Activated T-cell treated with anti-CD3 and anti-CD28 coated beads for 4 hours (primary cell): ENCODE measurements around the gene NEUROG1.

Experiments
- DNase-seq: peaks from one replicate; pipeline ENCODE4 v3.0.0-alpha.2; 2020

NEUROG1 gene

DNA sequence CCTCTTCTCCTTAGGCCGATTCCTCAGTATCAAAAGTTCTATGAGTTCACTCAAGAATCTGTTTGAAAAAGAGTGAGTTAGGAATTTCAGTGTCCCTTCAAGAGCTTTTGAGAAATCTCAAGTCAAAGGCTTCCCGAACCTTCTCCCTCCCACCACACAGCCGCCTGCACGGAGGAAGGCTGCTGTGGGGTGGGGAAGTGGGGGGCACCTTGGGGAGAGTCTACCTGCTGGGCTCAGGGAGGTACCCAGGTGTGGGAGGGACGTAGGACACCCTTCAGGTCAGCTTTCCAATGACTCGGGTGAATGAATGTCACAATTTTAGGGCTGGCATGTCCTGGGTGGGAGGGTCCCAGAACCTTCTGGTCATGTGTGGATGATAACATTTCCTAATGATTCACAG, 25.5 kb upstream of the NEUROG1 start:
- no peak for DNase-seq

DNA sequence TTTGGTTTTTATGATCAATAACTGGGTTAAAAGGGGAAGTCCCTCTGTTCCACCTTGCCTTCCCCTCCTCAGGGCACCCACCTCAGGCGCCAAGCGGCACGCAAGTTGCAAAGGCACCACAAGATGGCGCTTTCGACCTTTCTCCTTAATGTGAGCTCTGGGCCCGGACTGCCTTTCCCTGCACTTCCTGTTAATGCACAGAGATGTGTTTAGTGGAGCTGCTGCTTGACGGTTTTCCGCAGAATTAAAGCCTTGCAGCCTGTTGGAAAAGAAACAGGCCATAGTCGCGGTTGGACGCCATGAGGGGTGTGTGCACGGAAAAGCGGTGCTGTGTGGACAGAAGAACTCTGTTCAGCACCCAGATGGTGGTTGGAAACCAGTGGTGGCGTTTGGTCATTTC, 25.1 kb upstream of the NEUROG1 start:
- DNase-seq: peak; percentile 32

DNA sequence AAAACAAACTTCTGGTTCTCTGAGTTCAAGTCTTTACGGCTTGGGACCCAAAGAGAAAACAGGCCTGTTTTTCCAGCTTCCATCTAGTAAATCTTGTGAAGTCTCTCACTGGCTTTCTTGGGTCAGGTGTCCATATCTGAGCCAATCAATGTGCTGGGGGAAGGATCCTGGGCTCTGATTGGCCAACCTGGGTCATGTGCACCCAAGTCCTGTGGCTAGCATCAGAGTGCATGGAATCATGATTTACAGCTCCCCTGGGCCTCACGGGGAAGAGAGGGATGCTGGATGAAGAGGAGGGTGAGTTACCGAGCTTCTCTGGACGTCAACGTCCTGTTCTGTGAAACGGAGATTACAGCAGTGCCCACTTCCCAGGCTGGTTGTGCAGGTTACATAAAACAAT, 23.6 kb upstream of the NEUROG1 start:
- no peak for DNase-seq

DNA sequence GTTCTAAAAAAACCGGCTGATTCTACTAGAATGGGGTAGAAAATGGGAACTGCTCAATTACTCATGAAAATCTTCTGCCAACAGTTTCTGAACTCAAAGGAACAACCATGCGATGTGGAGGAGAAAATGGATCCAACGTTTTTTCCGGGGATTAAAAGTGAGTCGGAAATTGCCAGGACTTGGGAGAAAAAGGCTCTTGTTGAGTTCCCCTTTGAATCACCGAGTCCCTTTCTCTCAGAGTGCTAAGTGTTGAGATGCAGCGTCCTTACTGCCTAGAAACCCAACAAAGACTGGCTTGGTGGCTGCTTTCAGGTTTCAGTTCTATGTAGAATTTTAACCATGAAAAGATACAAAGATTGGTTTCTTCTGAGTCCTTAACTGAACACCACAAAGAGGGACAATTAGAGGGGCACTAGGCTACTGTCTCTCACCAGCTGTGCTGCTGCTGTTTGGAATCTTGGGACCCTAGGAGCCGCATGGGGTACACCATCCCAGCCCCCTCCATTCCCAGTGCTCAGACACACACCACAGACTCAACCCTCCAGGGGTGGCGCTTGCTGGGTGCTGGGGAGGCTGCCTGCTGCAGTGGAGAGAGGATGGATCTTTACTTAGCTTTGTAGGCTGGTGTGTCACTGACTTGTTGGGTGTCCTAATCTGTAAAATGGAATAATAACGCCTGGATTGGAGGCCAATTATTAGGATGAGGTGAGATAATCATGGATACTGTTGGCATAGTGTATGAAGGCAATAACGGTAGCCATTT, 21.5 kb upstream of the NEUROG1 start:
- no peak for DNase-seq

DNA sequence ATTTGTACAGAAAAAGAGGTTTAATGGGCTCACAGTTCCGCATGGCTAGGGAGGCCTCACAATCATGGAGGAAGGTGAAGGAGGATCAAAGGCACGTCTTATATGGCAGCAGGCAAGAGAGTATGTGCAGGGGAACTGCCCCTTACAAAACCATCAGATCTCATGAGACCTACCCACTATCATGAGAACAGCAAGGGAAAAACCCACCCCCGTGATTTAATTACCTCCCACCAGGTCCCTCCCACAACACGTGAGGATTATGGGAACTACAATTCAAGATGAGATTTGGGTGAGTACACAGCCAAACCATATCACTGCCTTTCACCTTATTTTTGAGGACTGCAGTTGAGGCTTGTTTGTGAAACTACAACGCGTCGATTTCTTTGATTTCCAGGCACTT, 20.9 kb upstream of the NEUROG1 start:
- DNase-seq: no peak

DNA sequence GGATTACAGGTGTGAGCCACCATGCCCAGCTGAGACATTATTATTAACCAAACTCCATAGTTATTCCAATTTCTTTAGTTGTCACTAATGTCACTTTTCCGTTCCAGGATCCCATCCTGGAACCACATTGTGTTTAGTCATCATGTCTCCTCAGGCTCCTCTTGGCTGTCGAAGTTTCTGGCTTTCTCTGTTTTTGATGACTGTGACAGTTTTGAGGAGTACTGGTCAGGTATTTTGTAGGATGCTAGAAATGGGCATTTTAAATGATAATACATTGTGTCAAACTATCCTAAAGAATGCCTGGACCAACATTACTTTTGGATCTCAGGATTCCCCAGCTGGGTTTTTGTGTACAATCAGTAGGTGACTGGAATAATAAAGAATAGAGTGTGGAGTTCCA, 19.8 kb upstream of the NEUROG1 start:
- no peak for DNase-seq

DNA sequence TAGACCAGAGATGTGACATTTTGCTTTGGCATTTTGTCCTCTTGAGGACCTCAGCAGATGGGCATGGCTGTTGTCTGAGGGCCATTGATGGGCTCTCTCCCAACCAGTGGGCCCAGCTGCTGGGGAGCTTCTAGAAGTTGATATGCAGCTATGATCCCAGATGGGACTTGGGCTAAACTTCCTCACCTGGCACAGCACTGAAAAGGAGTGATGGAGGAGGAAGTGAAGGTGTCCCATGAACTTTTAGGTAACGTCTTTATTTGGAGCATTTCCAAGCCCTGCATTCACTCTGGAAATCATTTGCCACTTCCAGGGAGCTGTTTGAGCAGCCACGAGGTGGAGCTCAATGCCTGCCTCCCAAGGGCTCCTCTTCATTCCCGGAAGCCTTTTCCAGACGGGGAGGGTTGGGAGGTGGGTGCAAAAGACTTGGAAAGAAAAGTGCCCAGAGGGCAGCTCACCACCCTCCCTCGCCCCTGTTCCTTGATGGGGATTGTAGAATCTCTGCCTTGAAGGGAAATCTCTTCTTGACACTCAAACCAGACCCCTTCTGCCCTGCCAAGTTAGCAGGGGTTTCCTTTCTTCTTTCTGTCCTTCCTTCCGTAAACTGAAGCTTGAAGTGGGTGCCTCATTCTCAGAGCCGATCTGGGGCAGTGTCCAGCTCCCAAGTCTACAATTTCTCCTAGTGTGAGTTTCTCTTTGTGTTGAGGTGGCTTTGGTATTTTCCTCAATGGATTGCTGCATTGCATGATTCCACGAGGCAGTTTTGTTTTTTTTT, 18.1 kb upstream of the NEUROG1 start:
- DNase-seq: no peak

DNA sequence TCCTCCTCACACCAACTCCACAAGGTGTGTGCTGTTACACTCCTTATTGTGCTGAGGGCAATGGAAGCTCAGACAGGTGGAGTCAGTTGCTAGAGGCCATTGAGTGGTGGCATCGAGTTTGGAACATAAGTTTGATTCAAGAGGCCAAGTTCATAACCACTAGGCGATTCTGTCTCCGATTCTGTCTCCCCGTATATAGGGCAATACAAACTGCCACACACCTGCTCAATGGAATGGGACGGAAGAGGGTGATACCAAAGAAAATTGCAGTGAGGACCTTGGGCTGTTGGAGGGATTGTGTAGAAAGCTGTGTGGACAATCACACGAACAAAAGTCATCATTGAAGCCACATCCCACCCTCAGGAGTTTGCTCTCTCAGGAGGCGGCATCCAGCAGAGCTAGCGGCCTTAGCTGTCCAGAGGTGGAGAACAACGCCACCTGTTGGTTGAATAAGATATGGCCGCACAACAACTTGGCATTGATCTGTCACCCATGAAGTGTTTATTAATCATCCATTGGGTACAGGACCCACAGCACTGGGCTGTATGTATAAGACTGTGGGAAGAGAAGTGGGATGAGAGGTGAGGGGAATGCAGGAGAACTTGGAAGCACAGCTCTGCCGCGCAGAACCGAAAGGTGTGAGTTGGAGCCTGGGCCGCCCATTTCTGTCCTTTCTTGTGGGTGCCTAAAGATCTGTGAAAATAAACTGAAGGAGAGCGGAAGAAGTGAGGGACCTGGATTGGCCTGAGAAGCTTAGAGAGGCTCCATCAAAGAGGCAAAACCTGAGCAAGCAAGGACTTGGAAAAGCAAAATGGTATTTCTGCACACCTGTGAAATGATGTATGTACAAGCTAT, 16.1 kb upstream of the NEUROG1 start:
- DNase-seq: peak; percentile 26

DNA sequence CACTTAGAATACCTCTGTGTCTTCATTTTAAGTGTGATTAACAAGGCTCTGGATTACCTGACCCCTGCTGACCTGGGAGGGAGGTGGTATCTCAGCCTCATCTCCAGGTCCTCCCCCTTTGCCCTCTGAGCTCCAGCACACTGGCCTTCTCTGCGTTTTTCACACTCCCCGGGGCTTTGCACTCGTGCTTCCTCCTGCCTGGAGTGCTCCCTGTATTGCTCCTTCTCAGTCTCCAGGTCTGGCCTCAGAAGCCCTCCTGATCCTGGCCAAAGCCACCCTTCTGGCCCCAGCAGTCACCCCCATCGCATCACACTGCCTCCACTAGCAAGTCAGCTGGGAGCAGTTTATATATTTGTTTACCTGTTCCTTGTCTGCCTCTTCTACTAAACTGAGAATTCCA, 13.6 kb upstream of the NEUROG1 start:
- no peak for DNase-seq

DNA sequence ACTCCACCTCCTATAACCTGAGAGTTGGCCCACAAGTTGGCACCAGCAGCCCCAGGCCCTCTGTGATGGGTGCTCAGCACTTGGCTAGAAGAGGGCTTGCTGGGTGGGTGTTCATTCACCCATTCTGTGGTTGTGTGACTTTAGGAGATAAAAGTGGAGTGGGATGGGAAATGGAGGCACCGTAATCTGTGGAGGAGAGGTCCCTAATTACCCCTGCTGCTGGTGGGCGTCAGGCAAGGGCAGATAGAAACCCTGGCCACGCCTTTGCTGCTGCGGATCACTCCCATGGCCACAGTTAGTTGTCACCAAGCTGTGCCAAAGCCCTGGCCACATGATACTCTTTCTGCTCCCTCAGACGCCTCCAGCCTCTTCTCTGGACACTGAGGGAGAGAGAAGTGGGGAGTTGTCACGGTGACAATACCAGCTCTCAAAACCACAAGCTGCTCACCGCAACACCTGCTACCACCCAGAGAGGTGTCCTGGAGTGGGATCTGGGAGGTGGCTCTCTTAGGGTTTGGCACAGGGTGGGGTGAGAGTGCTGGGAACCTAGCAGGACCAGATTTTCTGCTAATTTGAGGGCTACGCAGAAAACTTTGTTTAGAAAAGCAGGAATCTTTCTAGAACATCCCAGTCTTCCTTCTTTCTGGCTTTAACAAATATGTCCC, 12.0 kb upstream of the NEUROG1 start:
- no peak for DNase-seq

DNA sequence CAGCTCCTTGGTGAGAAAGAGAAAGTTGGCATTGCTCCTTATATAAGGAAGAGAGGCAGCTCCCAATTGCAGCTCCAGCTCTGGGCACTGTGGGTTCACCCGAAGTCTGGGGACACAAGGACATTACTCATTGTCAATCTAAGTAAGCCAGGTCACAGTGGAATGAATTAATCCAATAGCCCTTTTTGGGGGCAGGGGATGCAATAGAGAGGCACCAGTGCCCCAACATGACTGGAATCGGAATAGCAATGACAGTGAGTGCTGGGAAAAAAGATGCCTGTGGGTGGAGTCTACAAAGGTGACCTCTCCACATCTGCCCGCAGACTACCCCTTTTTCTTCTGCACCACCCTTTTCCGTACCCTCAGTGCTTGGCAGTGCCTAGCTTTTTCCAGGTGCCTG, 11.1 kb upstream of the NEUROG1 start:
- no peak for DNase-seq

DNA sequence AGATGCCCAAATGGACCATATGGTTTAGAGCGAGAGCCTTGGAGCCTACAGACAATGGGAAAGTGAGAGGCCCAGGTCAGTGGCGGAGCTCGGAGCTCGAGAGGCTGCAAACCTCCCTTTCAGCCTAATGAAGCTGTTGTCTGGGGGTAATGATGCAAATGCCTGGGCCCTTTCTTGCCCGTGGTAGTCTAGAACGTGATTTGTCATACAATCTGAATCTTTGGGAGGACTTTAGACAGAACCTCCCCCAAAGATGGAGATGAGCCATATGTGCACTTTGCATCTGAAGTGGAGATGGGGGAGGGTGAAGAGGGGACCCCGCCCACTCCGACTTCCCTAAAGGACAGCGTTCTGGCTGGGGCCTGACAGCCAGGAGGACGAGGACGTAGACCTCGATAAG, 10.3 kb upstream of the NEUROG1 start:
- no peak for DNase-seq

DNA sequence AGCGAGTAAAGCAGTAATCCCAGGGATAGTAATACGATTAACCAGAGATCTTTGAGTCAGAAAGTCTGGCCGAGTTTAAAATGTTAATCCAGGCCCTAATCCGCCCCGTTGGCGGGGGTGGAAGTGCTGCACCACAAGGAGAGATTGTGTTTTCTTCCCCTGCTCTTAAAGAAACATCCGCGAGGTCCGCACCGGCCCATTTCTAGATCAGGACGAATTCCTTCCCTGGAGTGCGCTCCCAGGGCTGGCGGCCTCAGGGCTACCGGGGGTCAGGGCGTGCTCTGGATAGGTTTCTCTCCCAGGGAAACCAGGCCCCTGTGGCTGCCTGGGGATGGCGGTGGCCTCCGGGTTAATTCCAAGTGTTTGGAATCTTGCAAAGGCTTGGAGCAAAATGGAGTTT, 9.3 kb upstream of the NEUROG1 start:
- no peak for DNase-seq

DNA sequence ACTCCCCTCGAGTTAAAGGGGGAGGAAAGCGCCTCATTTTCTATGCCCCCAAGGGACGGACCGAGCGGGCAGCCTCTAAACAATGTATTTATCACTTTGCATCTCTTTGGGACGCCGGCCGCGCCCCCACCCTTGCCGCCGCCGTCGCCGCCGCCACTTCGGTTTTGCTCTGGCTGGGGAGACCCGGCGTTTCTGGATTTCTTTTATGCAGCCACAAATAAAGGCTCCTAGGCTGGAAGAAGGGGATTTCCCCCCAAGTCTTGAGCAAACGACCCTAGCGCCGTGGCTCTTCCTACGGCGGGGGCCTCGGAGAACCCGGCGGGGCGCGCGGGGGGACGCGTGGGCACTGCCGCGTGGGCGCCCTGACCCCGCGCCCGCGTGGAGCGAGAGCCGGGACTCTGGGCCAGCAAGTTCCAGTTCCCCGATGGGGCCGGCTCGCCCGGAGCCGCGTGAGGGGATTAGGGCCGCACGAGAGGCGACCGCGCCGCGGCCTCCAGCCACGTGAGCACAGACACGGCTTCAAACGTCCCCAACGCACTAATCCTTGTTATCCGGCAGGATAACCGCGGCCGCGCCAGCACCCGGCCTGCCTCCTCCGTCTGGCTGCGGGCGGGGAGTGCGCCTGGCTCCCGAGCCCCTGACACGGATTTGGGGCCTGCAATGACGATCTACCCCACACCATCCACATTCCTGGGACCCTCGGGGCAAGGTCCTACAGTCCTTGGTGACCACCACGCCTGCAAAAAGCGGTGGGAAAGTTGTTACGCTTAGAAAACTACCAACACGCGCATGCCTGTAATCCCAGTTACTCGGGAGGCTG, 7.9 kb upstream of the NEUROG1 start:
- no peak for DNase-seq

DNA sequence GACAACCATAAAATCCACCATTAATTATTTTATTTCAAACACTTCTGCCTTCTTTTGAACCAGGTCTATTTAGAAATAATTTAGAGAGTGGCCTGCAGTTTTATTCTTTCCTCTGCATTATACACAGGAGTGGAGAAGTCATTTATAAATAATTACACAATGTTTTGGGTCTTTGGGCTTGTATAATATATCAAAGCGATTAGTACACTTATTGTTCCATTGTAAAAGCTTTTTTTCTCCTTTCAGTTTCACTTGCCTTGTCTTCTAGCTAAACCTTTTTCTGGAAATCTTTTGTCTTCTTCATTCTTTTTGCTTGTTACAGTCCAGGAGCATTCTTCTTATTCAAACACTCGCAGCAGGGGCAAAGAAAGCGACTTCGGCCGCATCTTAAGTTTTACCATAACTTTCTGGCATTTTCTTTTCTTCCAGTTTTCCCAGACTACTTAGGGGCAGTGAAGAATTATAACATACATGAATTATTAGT, 7.3 kb upstream of the NEUROG1 start:
- no peak for DNase-seq

DNA sequence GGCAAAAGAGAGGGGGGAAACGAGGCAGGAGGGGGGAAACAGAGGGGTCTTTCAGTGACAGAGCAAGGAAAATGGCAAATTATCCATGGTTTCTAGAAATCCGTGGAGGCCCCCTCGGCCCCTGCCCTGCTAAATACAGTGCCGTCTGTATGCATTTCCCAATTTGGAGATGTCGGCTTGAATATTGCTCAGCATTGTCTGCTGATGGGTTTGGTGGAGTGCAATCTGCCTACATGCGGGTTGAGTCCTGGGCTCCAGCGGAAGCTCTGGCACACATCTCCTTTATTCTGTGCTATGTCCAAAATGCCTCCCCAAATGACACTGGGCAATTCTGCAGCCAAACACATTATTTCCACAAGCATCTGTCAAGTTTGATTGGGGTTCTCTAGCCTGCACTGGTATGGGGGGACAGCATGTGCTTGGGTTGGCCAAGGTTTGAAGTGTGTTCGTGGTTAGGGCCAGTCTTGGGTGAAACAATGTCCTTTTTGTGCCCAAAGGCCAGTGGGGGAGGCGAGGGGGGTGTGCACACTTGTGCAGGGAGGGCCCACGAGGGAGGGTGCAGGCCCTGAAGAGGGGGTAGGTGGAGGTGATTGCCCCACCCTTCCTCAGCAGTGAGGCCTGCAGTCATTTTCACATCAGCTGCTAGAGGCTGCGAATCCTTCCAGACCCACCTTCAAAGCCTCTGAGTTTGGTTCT, 6.2 kb upstream of the NEUROG1 start:
- no peak for DNase-seq

DNA sequence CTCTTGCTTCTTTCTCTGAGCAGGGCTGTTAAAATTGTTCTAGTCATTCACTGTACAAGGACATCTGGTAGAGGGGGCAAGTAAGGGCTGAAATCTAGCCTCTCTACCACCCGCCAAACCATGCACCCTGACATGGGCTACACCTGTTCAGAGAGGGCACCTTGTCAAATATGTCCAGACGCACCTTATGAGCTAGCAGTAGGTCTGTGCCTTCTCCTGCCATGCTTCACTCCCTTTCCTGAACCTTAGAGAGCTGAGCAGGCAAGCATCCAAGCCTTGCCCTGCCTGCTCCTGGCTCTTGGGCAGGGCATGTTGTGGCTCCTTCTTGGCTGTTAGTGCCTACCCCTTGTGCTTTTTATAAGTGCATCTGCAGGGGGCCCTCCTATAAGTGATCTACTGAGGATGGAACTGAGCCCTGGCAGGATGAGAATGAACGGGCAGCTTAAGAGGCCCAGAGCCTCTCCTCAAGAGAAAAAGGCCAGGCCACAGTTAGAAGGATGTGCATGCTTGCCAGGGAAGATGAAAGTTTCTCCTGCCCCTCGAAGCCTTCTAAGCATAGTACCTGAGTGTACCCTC, 3.8 kb upstream of the NEUROG1 start:
- DNase-seq: no peak

DNA sequence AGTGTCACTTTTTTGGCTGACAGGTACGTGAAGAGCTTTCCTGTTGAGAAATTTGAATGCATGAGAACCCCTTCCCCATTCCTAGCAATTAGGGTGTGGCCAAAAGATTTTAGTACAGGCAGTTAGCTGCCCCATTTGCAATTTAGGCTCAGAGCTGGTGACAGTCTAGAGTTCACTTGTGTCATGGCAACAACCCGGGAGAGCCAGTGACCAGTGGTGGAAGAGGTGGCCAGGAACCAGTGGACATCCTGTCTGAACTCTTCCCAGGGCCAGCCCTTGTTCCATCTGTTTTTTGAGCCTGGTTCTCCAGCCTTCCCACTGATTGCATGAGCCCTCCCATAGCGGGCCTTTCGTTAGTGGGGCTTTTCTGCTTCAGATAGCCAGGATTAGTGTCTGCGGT, 2.5 kb upstream of the NEUROG1 start:
- DNase-seq: no peak

DNA sequence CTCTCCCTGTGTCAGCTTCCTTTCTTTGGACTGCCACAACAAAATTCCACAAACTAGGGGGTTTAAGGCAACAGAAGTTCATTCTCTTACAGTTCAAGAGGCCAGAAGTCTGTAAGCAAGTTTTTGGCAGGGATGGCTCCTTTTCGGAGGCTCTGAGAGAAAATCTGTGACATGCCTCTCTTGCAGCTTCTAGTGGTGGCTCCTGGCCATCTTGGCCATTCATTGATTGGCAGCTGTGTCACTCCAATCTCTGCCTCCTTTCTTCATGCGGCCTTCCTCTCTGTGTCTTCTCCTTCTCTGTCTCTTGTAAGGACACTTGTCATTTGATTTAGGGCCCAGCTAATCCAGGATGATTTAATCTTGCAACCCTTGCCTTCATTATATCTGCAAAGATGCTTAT, 2.0 kb upstream of the NEUROG1 start:
- DNase-seq: no peak

DNA sequence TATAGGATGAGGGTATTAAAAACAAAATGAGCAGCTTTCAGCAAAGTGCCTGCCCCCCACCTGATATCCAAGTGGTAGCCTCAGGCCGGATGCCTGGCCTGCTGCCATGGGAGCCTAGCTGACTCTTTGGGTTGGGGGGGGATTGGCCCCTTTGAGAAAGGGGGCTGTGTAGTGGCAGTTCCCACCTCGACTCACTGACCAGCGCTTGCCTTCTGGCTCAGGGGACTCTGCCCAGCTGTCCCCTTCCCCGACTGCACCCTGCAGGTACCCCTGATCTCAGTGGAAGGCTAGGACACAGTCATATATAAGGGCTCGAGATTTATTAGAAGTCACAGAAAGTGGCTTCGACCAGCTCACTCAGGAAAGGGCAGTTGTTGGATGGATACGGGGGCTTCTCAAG, 1.5 kb upstream of the NEUROG1 start:
- DNase-seq: no peak

DNA sequence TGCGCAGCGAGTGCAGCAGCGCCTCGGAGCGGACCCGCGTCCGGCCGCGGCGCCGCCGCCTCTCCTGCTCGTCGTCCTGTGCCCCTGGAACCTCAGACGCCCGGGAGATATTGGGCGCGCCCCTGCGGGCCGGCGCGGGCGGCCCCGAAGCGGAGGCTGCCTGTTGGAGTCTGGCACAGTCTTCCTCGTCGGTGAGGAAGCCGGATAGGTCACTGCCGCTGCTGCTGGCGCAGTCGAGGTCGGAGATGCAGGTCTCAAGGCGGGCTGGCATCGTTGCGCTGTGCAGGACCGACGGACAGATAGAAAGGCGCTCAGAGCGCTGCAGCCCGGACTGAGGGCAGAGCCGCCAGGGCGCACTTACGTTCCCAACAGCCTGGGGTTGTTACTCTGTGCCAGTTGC, 344 bp downstream of the NEUROG1 start:
- DNase-seq: no peak
